Cardiac muscle cell (in vitro differentiated cells and primary cell): ENCODE results near the gene CACNA1E. TPM values are rescaled to one million over a fixed set of nuclear protein-coding genes. Genes with fewer than 3 reads are reported as not detected.

ENCODE experiments used
- DNase-seq, 2 donors: peaks; one replicate each; pipeline versions ENCODE4 v3.0.0 to v3.0.0-alpha.2; 2010 to 2017; ENCODE audit warnings: low read depth in 1 of 2, low spot score in 1 of 2
- H3K27ac ChIP-seq: fragments of 200-600 bp; sonication (generic); 2 replicates; pipeline ENCODE4 v1.5.1; 2016
- H3K27me3 ChIP-seq: fragments of 200-600 bp; sonication (generic); 2 replicates; pipeline ENCODE4 v1.6.0; 2016; ENCODE audit warnings: control low read depth
- H3K36me3 ChIP-seq: fragments of 200-600 bp; sonication (generic); 2 replicates; pipeline ENCODE4 v1.5.1; 2016; ENCODE audit warnings: control low read depth
- H3K4me1 ChIP-seq: fragments of 200-600 bp; sonication (generic); 2 replicates; pipeline ENCODE4 v1.8.1; 2017; ENCODE audit warnings: low read depth, mild to moderate bottlenecking, mixed run types
- H3K4me3 ChIP-seq: fragments of 200-600 bp; sonication (generic); 2 replicates; pipeline ENCODE4 v1.5.1; 2016; ENCODE audit warnings: mild to moderate bottlenecking
- H3K9me3 ChIP-seq: fragments of 200-600 bp; sonication (generic); 2 replicates; pipeline ENCODE4 v1.5.1; 2017; ENCODE audit warnings: low read depth, mild to moderate bottlenecking, control low read depth
- polyA plus RNA-seq: library from polyadenylated mRNA; unstranded; fragments of >200 nt; fragmentation: Nextera tagmentation; extraction: Ambion mirVana; gene quantifications from 2 replicates; pipeline ENCODE4 v1.2.1, GENCODE V29; 2016
- total RNA-seq: library from RNA; depleted of rRNA; stranded (reverse); fragments of >200 nt; gene quantifications from 2 replicates; pipeline ENCODE4 v1.2.3, GENCODE V29; 2016
- TF ChIP-seq, protein P1 (sequence below): IDR thresholded peaks from 2 replicates; pipeline ENCODE4 v1.5.1; 2012; ENCODE audit warnings: low read depth, mild to moderate bottlenecking, low read length

Gene CACNA1E
- total and polyA plus RNA-seq, 2 experiments from 2014 or later, result 0.36 TPM; not detected in 1

DNA sequence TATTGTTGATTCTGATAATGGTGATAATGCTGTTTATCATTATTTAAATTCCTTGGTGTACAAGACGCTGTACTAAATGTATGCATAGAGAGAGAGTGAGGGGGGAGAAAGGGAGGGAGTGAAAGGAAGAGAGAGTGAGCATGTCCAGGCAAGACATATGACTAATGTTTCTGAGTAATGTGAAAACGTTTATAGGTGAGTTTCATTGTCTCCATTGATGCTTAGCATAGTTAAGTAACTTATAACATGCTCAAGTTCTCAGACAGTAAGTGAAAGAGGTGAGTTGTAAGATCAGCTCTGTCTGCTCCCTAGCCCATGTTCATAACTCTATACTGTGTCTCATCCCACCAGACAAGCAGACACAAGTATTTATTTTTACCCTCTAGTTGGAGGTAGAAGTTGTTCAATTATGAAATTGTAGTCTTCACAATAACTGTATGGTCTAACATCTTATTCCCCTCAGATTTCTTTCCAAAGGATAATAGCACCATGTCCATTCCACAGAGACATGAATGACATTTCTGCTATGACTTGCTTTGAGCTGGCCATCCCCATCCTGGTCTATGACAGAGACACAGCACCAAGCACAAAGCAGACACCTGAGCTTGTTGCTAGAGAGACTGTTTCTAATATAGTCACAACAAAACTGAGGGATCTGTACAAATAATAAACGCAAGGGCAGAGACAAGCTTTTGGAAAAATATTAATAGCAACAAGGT, 285.1 kb downstream of the CACNA1E start:
- Histone ChIP-seq H3K27me3 (no peaks in the 10 kb centered on the region), H3K36me3 (no peaks in the 10 kb centered on the region), H3K27ac (no peak overlapping the region), H3K4me3 (no peak overlapping the region), H3K4me1 (no peaks in the 10 kb centered on the region), H3K9me3 (no peaks in the 10 kb centered on the region)
- DNase-seq, result no peak
- TF ChIP-seq, protein P1, sequence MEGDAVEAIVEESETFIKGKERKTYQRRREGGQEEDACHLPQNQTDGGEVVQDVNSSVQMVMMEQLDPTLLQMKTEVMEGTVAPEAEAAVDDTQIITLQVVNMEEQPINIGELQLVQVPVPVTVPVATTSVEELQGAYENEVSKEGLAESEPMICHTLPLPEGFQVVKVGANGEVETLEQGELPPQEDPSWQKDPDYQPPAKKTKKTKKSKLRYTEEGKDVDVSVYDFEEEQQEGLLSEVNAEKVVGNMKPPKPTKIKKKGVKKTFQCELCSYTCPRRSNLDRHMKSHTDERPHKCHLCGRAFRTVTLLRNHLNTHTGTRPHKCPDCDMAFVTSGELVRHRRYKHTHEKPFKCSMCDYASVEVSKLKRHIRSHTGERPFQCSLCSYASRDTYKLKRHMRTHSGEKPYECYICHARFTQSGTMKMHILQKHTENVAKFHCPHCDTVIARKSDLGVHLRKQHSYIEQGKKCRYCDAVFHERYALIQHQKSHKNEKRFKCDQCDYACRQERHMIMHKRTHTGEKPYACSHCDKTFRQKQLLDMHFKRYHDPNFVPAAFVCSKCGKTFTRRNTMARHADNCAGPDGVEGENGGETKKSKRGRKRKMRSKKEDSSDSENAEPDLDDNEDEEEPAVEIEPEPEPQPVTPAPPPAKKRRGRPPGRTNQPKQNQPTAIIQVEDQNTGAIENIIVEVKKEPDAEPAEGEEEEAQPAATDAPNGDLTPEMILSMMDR, result no peak

DNA sequence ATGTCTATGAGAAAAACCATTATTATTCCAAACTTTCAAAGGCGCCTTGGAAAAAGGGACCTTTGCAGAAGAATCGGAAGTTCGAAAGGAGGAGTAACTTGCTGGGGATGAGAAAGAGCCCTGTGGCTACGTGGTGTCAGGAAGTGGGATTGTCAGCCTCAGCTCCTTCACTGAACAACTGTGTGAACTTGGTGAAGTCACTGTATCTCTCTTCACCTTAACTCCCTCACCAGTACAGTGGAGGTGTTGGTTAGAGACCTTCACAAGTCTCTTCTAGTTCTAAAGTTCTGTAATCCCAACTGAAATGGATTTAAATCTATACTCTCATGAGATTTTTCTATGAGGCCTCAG, 285.6 kb downstream of the CACNA1E start:
- Histone ChIP-seq H3K27me3 (no peaks in the 10 kb centered on the region), H3K27ac (no peak overlapping the region), H3K36me3 (no peaks in the 10 kb centered on the region), H3K9me3 (no peaks in the 10 kb centered on the region), H3K4me1 (no peaks in the 10 kb centered on the region), H3K4me3 (no peak overlapping the region)
- DNase-seq, result no peak
- TF ChIP-seq, protein P1, result no peak

GRCh38 chr1:181769846-181770245, 286.5 kb downstream of the CACNA1E start:
- TF ChIP-seq, protein P1, result no peak
- H3K4me3 ChIP-seq, result no peak overlapping the region
- no peaks in the 10 kb centered on the region for H3K27me3 ChIP-seq
- H3K27ac ChIP-seq, result no peak overlapping the region
- no peak for DNase-seq
- H3K36me3 ChIP-seq, result no peaks in the 10 kb centered on the region
- no peaks in the 10 kb centered on the region for H3K4me1 ChIP-seq
- H3K9me3 ChIP-seq, result no peaks in the 10 kb centered on the region

- no peak overlapping the region for H3K27ac ChIP-seq
- no peaks in the 10 kb centered on the region for H3K4me1 ChIP-seq
- TF ChIP-seq, protein P1, result no peak
- no peaks in the 10 kb centered on the region for H3K36me3 ChIP-seq
- H3K4me3 ChIP-seq, result no peak overlapping the region
- DNase-seq, result no peak
- H3K9me3 ChIP-seq, result no peaks in the 10 kb centered on the region
- no peaks in the 10 kb centered on the region for H3K27me3 ChIP-seq
These were observed 289.4 kb downstream of the CACNA1E start for GRCh38 chr1:181772714-181773113.

GRCh38 chr1:181776044-181776443, 292.7 kb downstream of the CACNA1E start:
- no peaks in the 10 kb centered on the region for H3K4me1 ChIP-seq
- no peak overlapping the region for H3K4me3 ChIP-seq
- H3K36me3 ChIP-seq, result no peaks in the 10 kb centered on the region
- H3K27me3 ChIP-seq, result no peaks in the 10 kb centered on the region
- TF ChIP-seq, protein P1, result no peak
- DNase-seq, result no peak
- no peak overlapping the region for H3K27ac ChIP-seq
- no peaks in the 10 kb centered on the region for H3K9me3 ChIP-seq

GRCh38 chr1:181777286-181777685, 294.0 kb downstream of the CACNA1E start:
- no peaks in the 10 kb centered on the region for H3K9me3 ChIP-seq
- H3K4me3 ChIP-seq, result no peak overlapping the region
- H3K27me3 ChIP-seq, result no peaks in the 10 kb centered on the region
- H3K4me1 ChIP-seq, result no peaks in the 10 kb centered on the region
- H3K27ac ChIP-seq, result no peak overlapping the region
- DNase-seq, result no peak
- TF ChIP-seq, protein P1, result no peak
- no peaks in the 10 kb centered on the region for H3K36me3 ChIP-seq
